ENCODE measurements around the gene EVI5.
"Not testable (repeated sequence)": the region's sequence is repeated elsewhere in the genome, so short reads cannot be mapped to it uniquely, and the experiment has no call there.

Gene EVI5

DNA sequence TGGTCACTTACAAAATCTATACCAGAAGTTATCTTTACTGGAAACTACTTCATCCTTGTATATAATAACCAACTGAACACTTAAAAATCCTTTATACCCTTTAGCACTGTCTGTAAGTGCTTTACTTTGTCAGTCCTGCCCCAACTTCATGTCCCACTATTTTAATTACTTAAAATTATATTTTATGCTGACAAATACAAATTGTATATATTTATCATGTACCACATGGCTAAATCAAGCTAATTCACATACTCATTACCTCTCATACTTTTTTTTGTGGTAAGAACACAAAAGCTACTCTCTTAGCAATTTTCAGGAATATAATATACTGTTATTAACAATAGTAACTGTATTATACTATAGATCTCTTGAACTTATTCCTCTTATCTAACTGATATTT, 63.0 kb downstream of the EVI5 start:
- Histone ChIP-seq H3K4me3 (ENCODE audit: insufficient read length, low read depth) (no peak overlapping the region), H3K27me3 (ENCODE audit: insufficient read depth, insufficient read length) (no peaks in the 10 kb centered on the region), H3K9me3 (ENCODE audit: insufficient read depth, low read length) (no peaks in the 10 kb centered on the region; the same call in 1 of the 2 replicates), H3K9ac (ENCODE audit: insufficient read length, low read depth) (no peak overlapping the region), H3K36me3 (ENCODE audit: insufficient read depth, insufficient read length, low read length) (peaks cover 2% of the 10 kb centered on the region), H3K4me1 (ENCODE audit: insufficient read depth, insufficient read length) (no peaks in the 10 kb centered on the region)
- no peak for DNase-seq (ENCODE audit: low read depth, low spot score)
- no peak for TF ChIP-seq SUZ12 (IDR thresholded peaks at IDR 0.05; ENCODE audit: extremely low read depth, insufficient read depth, insufficient read length)
- TF ChIP-seq YY1 (IDR thresholded peaks at IDR 0.05; ENCODE audit: insufficient read depth, insufficient read length), result no peak

DNA sequence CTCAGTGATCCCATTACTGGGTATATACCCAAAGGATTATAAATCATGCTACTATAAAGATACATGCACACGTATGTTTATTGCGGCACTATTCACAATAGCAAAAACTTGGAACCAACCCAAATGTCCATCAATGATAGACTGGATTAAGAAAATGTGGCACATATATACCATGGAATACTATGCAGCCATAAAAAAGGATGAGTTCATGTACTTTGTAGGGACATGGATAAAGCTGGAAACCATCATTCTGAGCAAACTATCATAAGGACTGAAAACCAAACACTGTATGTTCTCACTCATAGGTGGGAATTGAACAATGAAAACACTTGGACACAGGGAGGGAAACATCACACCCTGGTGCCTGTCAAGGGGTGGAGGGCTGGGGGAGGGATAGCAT, 63.8 kb downstream of the EVI5 start:
- not testable (repeated sequence) for H3K9ac ChIP-seq (ENCODE audit: insufficient read length, low read depth); H3K27me3 ChIP-seq (ENCODE audit: insufficient read depth, insufficient read length); H3K36me3 ChIP-seq (ENCODE audit: insufficient read depth, insufficient read length, low read length); H3K9me3 ChIP-seq (ENCODE audit: insufficient read depth, low read length); H3K4me3 ChIP-seq (ENCODE audit: insufficient read length, low read depth); DNase-seq (ENCODE audit: low read depth, low spot score); H3K4me1 ChIP-seq (ENCODE audit: insufficient read depth, insufficient read length)

- H3K9me3 ChIP-seq (ENCODE audit: insufficient read depth, low read length); H3K36me3 ChIP-seq (ENCODE audit: insufficient read depth, insufficient read length, low read length); H3K4me3 ChIP-seq (ENCODE audit: insufficient read length, low read depth); H3K27me3 ChIP-seq (ENCODE audit: insufficient read depth, insufficient read length); H3K9ac ChIP-seq (ENCODE audit: insufficient read length, low read depth); DNase-seq (ENCODE audit: low read depth, low spot score); H3K4me1 ChIP-seq (ENCODE audit: insufficient read depth, insufficient read length): not testable (repeated sequence)
Observed at GRCh38 chr1:92715476-92715951, 69.4 kb downstream of the EVI5 start.

- TF ChIP-seq ZNF274 (IDR thresholded peaks at IDR 0.05; ENCODE audit: low read depth, low read length) (no peak), SUZ12 (IDR thresholded peaks at IDR 0.05; ENCODE audit: extremely low read depth, insufficient read depth, insufficient read length) (no peak)
- Histone ChIP-seq H3K9me3 (ENCODE audit: insufficient read depth, low read length) (no peaks in the 10 kb centered on the region), H3K9ac (ENCODE audit: insufficient read length, low read depth) (no peak overlapping the region), H3K27me3 (ENCODE audit: insufficient read depth, insufficient read length) (no peaks in the 10 kb centered on the region), H3K36me3 (ENCODE audit: insufficient read depth, insufficient read length, low read length) (no peaks in the 10 kb centered on the region), H3K4me3 (ENCODE audit: insufficient read length, low read depth) (no peak overlapping the region), H3K4me1 (ENCODE audit: insufficient read depth, insufficient read length) (no peaks in the 10 kb centered on the region)
- no peak for DNase-seq (ENCODE audit: low read depth, low spot score)
Observed at GRCh38 chr1:92713939-92714338, 71.0 kb downstream of the EVI5 start.

- TF ChIP-seq SUZ12 (IDR thresholded peaks at IDR 0.05; ENCODE audit: extremely low read depth, insufficient read depth, insufficient read length) (no peak), ZNF274 (IDR thresholded peaks at IDR 0.05; ENCODE audit: low read depth, low read length) (no peak), YY1 (IDR thresholded peaks at IDR 0.05; ENCODE audit: insufficient read depth, insufficient read length) (no peak)
- no peak for DNase-seq (ENCODE audit: low read depth, low spot score)
- no peaks in the 10 kb centered on the region for H3K36me3 ChIP-seq (ENCODE audit: insufficient read depth, insufficient read length, low read length)
Observed at GRCh38 chr1:92711473-92712165, 73.3 kb downstream of the EVI5 start.

GRCh38 chr1:92709738-92710137, 75.2 kb downstream of the EVI5 start:
- Histone ChIP-seq H3K9ac (ENCODE audit: insufficient read length, low read depth) (no peak overlapping the region), H3K9me3 (ENCODE audit: insufficient read depth, low read length) (no peaks in the 10 kb centered on the region), H3K27me3 (ENCODE audit: insufficient read depth, insufficient read length) (no peaks in the 10 kb centered on the region), H3K4me3 (ENCODE audit: insufficient read length, low read depth) (no peak overlapping the region), H3K4me1 (ENCODE audit: insufficient read depth, insufficient read length) (no peaks in the 10 kb centered on the region), H3K36me3 (ENCODE audit: insufficient read depth, insufficient read length, low read length) (no peaks in the 10 kb centered on the region)
- no peak for TF ChIP-seq SUZ12 (IDR thresholded peaks at IDR 0.05; ENCODE audit: extremely low read depth, insufficient read depth, insufficient read length)
- TF ChIP-seq ZNF274 (IDR thresholded peaks at IDR 0.05; ENCODE audit: low read depth, low read length), result no peak
- no peak for TF ChIP-seq YY1 (IDR thresholded peaks at IDR 0.05; ENCODE audit: insufficient read depth, insufficient read length)
- no peak for DNase-seq (ENCODE audit: low read depth, low spot score)

More at GRCh38 chr1:92711473-92712165, 73.3 kb downstream of the EVI5 start:
- Histone ChIP-seq H3K4me1 (ENCODE audit: insufficient read depth, insufficient read length) (no peaks in the 10 kb centered on the region), H3K4me3 (ENCODE audit: insufficient read length, low read depth) (no peak overlapping the region), H3K9ac (ENCODE audit: insufficient read length, low read depth) (no peak overlapping the region), H3K27me3 (ENCODE audit: insufficient read depth, insufficient read length) (no peaks in the 10 kb centered on the region), H3K9me3 (ENCODE audit: insufficient read depth, low read length) (no peaks in the 10 kb centered on the region)

DNA sequence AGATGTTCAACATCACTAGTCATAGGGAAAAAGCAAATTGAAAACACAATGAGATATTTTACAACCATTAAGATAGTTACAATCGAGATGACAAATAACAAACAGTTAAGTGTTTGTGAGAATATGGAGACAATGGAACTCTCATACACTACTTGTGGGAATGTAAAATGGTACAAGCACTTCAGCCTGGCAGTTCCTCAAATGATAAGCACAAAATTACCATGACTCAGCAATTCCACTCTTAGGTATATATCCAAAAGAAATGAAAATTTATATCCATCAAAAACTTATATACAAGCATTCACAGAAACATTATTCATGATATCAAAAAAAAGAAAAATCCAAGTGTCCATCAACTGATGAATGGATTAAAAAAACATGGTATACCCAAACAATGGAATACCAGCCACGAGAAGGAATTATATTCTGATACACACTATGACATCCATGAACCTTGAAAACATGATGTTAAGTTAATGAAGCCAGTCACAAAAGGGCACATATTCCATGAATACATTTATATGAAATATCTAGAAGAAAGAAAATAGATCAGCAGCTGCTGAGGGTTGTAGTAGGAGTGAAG, 76.4 kb downstream of the EVI5 start:
- Histone ChIP-seq H3K9ac (ENCODE audit: insufficient read length, low read depth) (no peak overlapping the region), H3K27me3 (ENCODE audit: insufficient read depth, insufficient read length) (no peaks in the 10 kb centered on the region), H3K9me3 (ENCODE audit: insufficient read depth, low read length) (no peaks in the 10 kb centered on the region), H3K4me3 (ENCODE audit: insufficient read length, low read depth) (no peak overlapping the region), H3K36me3 (ENCODE audit: insufficient read depth, insufficient read length, low read length) (no peaks in the 10 kb centered on the region), H3K4me1 (ENCODE audit: insufficient read depth, insufficient read length) (no peaks in the 10 kb centered on the region)
- no peak for DNase-seq (ENCODE audit: low read depth, low spot score)
- TF ChIP-seq ZNF274 (IDR thresholded peaks at IDR 0.05; ENCODE audit: low read depth, low read length) (no peak), YY1 (IDR thresholded peaks at IDR 0.05; ENCODE audit: insufficient read depth, insufficient read length) (no peak), SUZ12 (IDR thresholded peaks at IDR 0.05; ENCODE audit: extremely low read depth, insufficient read depth, insufficient read length) (no peak)
